H1 (cell line): ENCODE data around the gene BACE2. TPM values are rescaled to one million over a fixed set of nuclear protein-coding genes. Genes with fewer than 3 reads are reported as not detected.

ENCODE experiments used
- CTCF ChIA-PET: fragments of 300-600 bp; sonication (Branson Sonifier 250); formaldehyde crosslinking; loops from one replicate; lab custom pipeline; 2021; ENCODE audit not compliant: partially characterized antibody; lab: Charles Lee
- POLR2A ChIA-PET: fragments of 300-600 bp; sonication (Branson Sonifier 250); formaldehyde crosslinking; loops from one replicate; lab custom pipeline; 2021; ENCODE audit warnings: inconsistent platforms; ENCODE audit not compliant: partially characterized antibody; lab: Charles Lee
- DNase-seq, 2 experiments: peaks; one replicate each; pipeline versions ENCODE4 v3.0.0 to v3.0.0-alpha.2; 2010 to 2022; ENCODE audit warnings: low spot score in 2 of 2, low read depth in 1 of 2, mixed read lengths in 1 of 2
- FAIRE-seq: peaks from 2 replicates; lab custom pipeline; 2011; peaks lifted over from hg19 to GRCh38; lab: Jason Lieb, UNC
- H2AFZ ChIP-seq: 2 replicates; pipeline ENCODE4 v1.8.1; 2012; ENCODE audit warnings: low read length, inconsistent platforms
- H2AK5ac ChIP-seq: 2 replicates; pipeline ENCODE4 v1.6.1; 2013; ENCODE audit warnings: low read depth, low read length
- H2BK120ac ChIP-seq: replicated peaks from 2 replicates; pipeline ENCODE3; 2013; ENCODE audit warnings: low read depth, low read length, inconsistent platforms
- H2BK12ac ChIP-seq: 2 replicates; pipeline ENCODE4 v1.6.1; 2013; ENCODE audit warnings: low read depth, low read length
- H2BK15ac ChIP-seq: 2 replicates; pipeline ENCODE4 v1.6.1; 2013; ENCODE audit warnings: low read length
- H2BK20ac ChIP-seq: 2 replicates; pipeline ENCODE4 v1.6.1; 2013; ENCODE audit warnings: low read length
- H2BK5ac ChIP-seq: 2 replicates; pipeline ENCODE4 v1.6.1; 2013; ENCODE audit warnings: low read depth, low read length
- H3K14ac ChIP-seq: 2 replicates; pipeline ENCODE4 v1.6.1; 2013; ENCODE audit warnings: inconsistent platforms; ENCODE audit not compliant: insufficient read length
- H3K18ac ChIP-seq: 2 replicates; pipeline ENCODE4 v1.6.1; 2013; ENCODE audit warnings: low read length; ENCODE audit errors: extremely low read depth
- H3K23ac ChIP-seq: 2 replicates; pipeline ENCODE4 v1.6.1; 2013; ENCODE audit warnings: inconsistent platforms; ENCODE audit not compliant: insufficient read length
- H3K23me2 ChIP-seq: 2 replicates; pipeline ENCODE4 v1.6.1; 2013; ENCODE audit warnings: low read depth, low read length
- H3K27ac ChIP-seq: 2 replicates; pipeline ENCODE4 v1.6.1; 2011; ENCODE audit warnings: low read depth, low read length, inconsistent platforms
- H3K27me3 ChIP-seq, 4 experiments: replicated peaks in 1 of 4; 1 replicate in 1 of 4; 2 replicates in 3 of 4; pipeline versions ENCODE4 v1.6.1 to v1.8.1; 2011 to 2013; ENCODE audit warnings: low read length in 3 of 4, mild to moderate bottlenecking in 3 of 4, inconsistent platforms in 2 of 4, mixed read lengths in 2 of 4, moderate library complexity in 1 of 4; ENCODE audit not compliant: control insufficient read depth in 3 of 4, insufficient read depth in 3 of 4; ENCODE audit errors: extremely low read depth in 1 of 4
- H3K36me3 ChIP-seq, 4 experiments: 2 replicates each; pipeline versions ENCODE4 v1.6.1 to v1.8.1; 2011 to 2013; ENCODE audit warnings: mild to moderate bottlenecking in 4 of 4, low read length in 3 of 4, moderate library complexity in 2 of 4, control low read depth in 1 of 4, inconsistent platforms in 1 of 4; ENCODE audit not compliant: insufficient read depth in 4 of 4, control insufficient read depth in 2 of 4
- H3K4ac ChIP-seq: replicated peaks from 2 replicates; pipeline ENCODE3; 2013; ENCODE audit warnings: low read length, low read depth, mixed read lengths, inconsistent platforms; ENCODE audit not compliant: insufficient read length
- H3K4me1 ChIP-seq, 4 experiments: replicated peaks in 1 of 4; 1 replicate in 1 of 4; 2 replicates in 3 of 4; pipeline versions ENCODE4 v1.6.1 to v1.8.1; 2011 to 2013; ENCODE audit warnings: low read length in 3 of 4, inconsistent platforms in 2 of 4, mixed read lengths in 1 of 4; ENCODE audit not compliant: insufficient read depth in 4 of 4, control insufficient read depth in 3 of 4
- H3K4me2 ChIP-seq, 2 experiments: 2 replicates each; pipeline versions ENCODE4 v1.6.1 to v1.8.1; 2011 to 2013; ENCODE audit warnings: low read depth in 2 of 2, low read length in 2 of 2, control low read depth in 1 of 2, inconsistent platforms in 1 of 2, mild to moderate bottlenecking in 1 of 2; ENCODE audit not compliant: insufficient read depth in 1 of 2
- H3K4me3 ChIP-seq, 4 experiments: fragments of 200-600, 300-600 bp in 1 of 4; sonication (generic), shearing (Covaris generic), sonication (Bioruptor Twin) in 1 of 4; 2 replicates each; pipeline versions ENCODE4 v1.5.1 to v1.8.1; 2011 to 2016; ENCODE audit warnings: low read length in 4 of 4, low read depth in 3 of 4, control low read depth in 2 of 4, inconsistent platforms in 2 of 4, mild to moderate bottlenecking in 2 of 4, mixed read lengths in 1 of 4, moderate library complexity in 1 of 4; ENCODE audit not compliant: insufficient read depth in 2 of 4; ENCODE audit errors: extremely low read depth in 1 of 4
- H3K56ac ChIP-seq: replicated peaks from 2 replicates; pipeline ENCODE3; 2013; ENCODE audit warnings: low read depth, mild to moderate bottlenecking, mixed read lengths, low read length, inconsistent platforms; ENCODE audit not compliant: insufficient read length
- H3K79me1 ChIP-seq: 2 replicates; pipeline ENCODE4 v1.6.1; 2013; ENCODE audit warnings: low read depth, low read length, control low read depth
- H3K79me2 ChIP-seq, 2 experiments: 2 replicates each; pipeline versions ENCODE4 v1.6.1 to v1.8.1; 2012 to 2013; ENCODE audit warnings: low read length in 2 of 2, mild to moderate bottlenecking in 2 of 2, inconsistent platforms in 1 of 2; ENCODE audit not compliant: insufficient read depth in 2 of 2, control insufficient read depth in 1 of 2
- H3K9ac ChIP-seq, 4 experiments: replicated peaks in 1 of 4; 1 replicate in 1 of 4; 2 replicates in 3 of 4; pipeline versions ENCODE4 v1.6.1 to v1.8.1; 2011 to 2013; ENCODE audit warnings: low read depth in 3 of 4, low read length in 3 of 4, control low read depth in 2 of 4, mild to moderate bottlenecking in 2 of 4, moderate library complexity in 2 of 4, inconsistent platforms in 1 of 4; ENCODE audit errors: extremely low read depth in 1 of 4
- H3K9me3 ChIP-seq, 2 experiments: 2 replicates each; pipeline versions ENCODE4 v1.6.1 to v1.8.1; 2012 to 2013; ENCODE audit warnings: mild to moderate bottlenecking in 2 of 2, moderate library complexity in 2 of 2, control low read depth in 1 of 2, inconsistent platforms in 1 of 2, low read depth in 1 of 2, low read length in 1 of 2, mixed read lengths in 1 of 2; ENCODE audit not compliant: insufficient read depth in 2 of 2
- H4K20me1 ChIP-seq, 2 experiments: replicated peaks in 1 of 2; 2 replicates each; pipeline versions ENCODE3 to v1.8.1; 2011 to 2013; ENCODE audit warnings: inconsistent platforms in 2 of 2, low read length in 2 of 2, mild to moderate bottlenecking in 1 of 2; ENCODE audit not compliant: insufficient read depth in 2 of 2, control insufficient read depth in 1 of 2
- H4K5ac ChIP-seq: 2 replicates; pipeline ENCODE4 v1.6.1; 2013; ENCODE audit warnings: low read length, low read depth, mixed read lengths, inconsistent platforms; ENCODE audit not compliant: insufficient read length
- H4K8ac ChIP-seq: 2 replicates; pipeline ENCODE4 v1.8.0; 2013; ENCODE audit warnings: mild to moderate bottlenecking, moderate library complexity, low read length, inconsistent platforms; ENCODE audit not compliant: insufficient read depth; ENCODE audit errors: extremely low read depth
- H4K91ac ChIP-seq: replicated peaks from 2 replicates; pipeline ENCODE3; 2013; ENCODE audit warnings: low read length, mixed read lengths, inconsistent platforms; ENCODE audit not compliant: insufficient read length
- KDM1A ChIP-seq: fragments of 200-600, 300-600 bp; sonication (generic); IDR thresholded peaks from 2 replicates; pipeline ENCODE4 v1.7.1; 2016; ENCODE audit warnings: mild to moderate bottlenecking, low read length, borderline replicate concordance
- SIX5 ChIP-seq: IDR thresholded peaks from 2 replicates; pipeline ENCODE4 v1.6.1; 2011; ENCODE audit warnings: mild to moderate bottlenecking, low read depth, low read length
- YY1 ChIP-seq: IDR thresholded peaks from 2 replicates; pipeline ENCODE4 v1.6.1; 2011; ENCODE audit warnings: low read depth, mild to moderate bottlenecking, low read length
- WGBS, 2 experiments: shearing (Covaris generic) in 1 of 2; methylation state at CpG; one replicate each; pipeline versions ENCODE4 v1.1.6 to v1.1.7; 2013 to 2015; ENCODE audit warnings: low lambda C conversion rate in 2 of 2, mixed read lengths in 2 of 2, inconsistent platforms in 1 of 2, low coverage in 1 of 2, missing lambda C conversion rate in 1 of 2; ENCODE audit not compliant: insufficient replicate concordance in 2 of 2, insufficient coverage in 1 of 2, insufficient read length in 1 of 2; ENCODE audit errors: extremely low coverage in 1 of 2, missing lambda C conversion rate in 1 of 2; 5-methylcytosine and 5-hydroxymethylcytosine counted together
- polyA plus RNA-seq, 7 experiments: library from polyadenylated mRNA; depleted of rRNA in 3 of 7; stranded (reverse) in 5 of 7; unstranded in 2 of 7; fragments of >200 nt in 5 of 7; fragments of 200-250 nt in 2 of 7; gene quantifications; 1 replicate in 5 of 7; 2 replicates in 1 of 7; 4 replicates in 1 of 7; pipeline versions ENCODE4 v1.2.1 to v1.2.3, GENCODE V29; 2011 to 2013; ENCODE audit warnings: missing spikeins in 2 of 7, mixed read lengths in 2 of 7
- total RNA-seq: library from RNA; stranded (reverse); fragmentation: NEBNext Ultra II Directional; extraction: Animal tissue kit (Norgen Biotek cat#: 25700); gene quantifications from 2 replicates; pipeline ENCODE4 v1.2.1, GENCODE V29; 2021

The BACE2 gene
- total and polyA plus RNA-seq, 2 of the 8 experiments (the other 6 are each of a cell fraction or from before 2014, with no cell fraction given), result 8.1 to 10.9 TPM

GRCh38 chr21:41233916-41234315 is 66.0 kb downstream of the BACE2 start:
- ChIA-PET POLR2A (no interaction called here), CTCF (interaction anchor here (1.7 kb wide), 1 partner anchor 49 kb away, joined by 5 read pairs; no protein-coding TSS in a partner anchor)
- Histone ChIP-seq H3K14ac (no peak overlapping the region), H4K8ac (no peak overlapping the region), H3K56ac (no peak overlapping the region), H4K20me1 (no peaks in the 10 kb centered on the region), H3K18ac (no peak overlapping the region), H3K23ac (no peak overlapping the region), H4K91ac (no peak overlapping the region), H3K79me1 (no peaks in the 10 kb centered on the region), H3K4me2 (no peak overlapping the region), H3K9ac (no peak overlapping the region), H2AK5ac (no peak overlapping the region), H4K5ac (no peak overlapping the region), H3K27me3 (no peaks in the 10 kb centered on the region), H3K4me1 (no peaks in the 10 kb centered on the region), H3K79me2 (no peaks in the 10 kb centered on the region), H2BK5ac (no peak overlapping the region), H3K36me3 (no peaks in the 10 kb centered on the region), H3K4ac (no peak overlapping the region), H3K9me3 (no peaks in the 10 kb centered on the region), H3K27ac (no peak overlapping the region), H2BK20ac (no peak overlapping the region), H2BK12ac (no peak overlapping the region), H2BK120ac (no peak overlapping the region), H3K23me2 (no peaks in the 10 kb centered on the region), H2BK15ac (no peak overlapping the region), H2AFZ (no peak overlapping the region), H3K4me3 (no peak overlapping the region)
- FAIRE-seq (no peak), DNase-seq (no peak)
- 84% methylated on average over 5 of the region's 6 CpGs; no CpG with 5 or more reads in 1 of the 2 experiments for WGBS, 2 experiments
- TF ChIP-seq YY1 (no peak), SIX5 (no peak), KDM1A (no peak)
